Measurements from ENCODE around the gene OR2T3. TPM values are rescaled to one million over a fixed set of nuclear protein-coding genes. Genes with fewer than 3 reads are reported as not detected.
"Not testable (repeated sequence)": the region's sequence is repeated elsewhere in the genome, so short reads cannot be mapped to it uniquely, and the experiment has no call there.

OR2T3 gene
- polyA plus RNA-seq, 1 of the 3 experiments (the other 2 are of a cell fraction), result not detected

- POLR2A ChIA-PET; H3K9me2 ChIP-seq; H3F3A ChIP-seq (replicated peaks; ENCODE audit: insufficient read depth); H3K27me3 ChIP-seq (ENCODE audit: insufficient read depth); H3K9me3 ChIP-seq; H3K79me2 ChIP-seq (ENCODE audit: insufficient read depth); H2AFZ ChIP-seq (ENCODE audit: low read depth); H3K4me1 ChIP-seq (ENCODE audit: control insufficient read depth in 1 of 2, insufficient read depth in 2 of 2, low read depth in 1 of 2, low read length in 1 of 2); H4K20me1 ChIP-seq (ENCODE audit: insufficient read depth); H3K4me3 ChIP-seq (ENCODE audit: low read depth in 2 of 2, low read length in 1 of 2); CTCF ChIA-PET; H3K4me2 ChIP-seq; DNase-seq; H3K27ac ChIP-seq (ENCODE audit: low read depth in 2 of 2, low read length in 1 of 2); H3K9ac ChIP-seq; H3K36me3 ChIP-seq (replicated peaks in 1 of 2; ENCODE audit: control insufficient read depth in 1 of 2, insufficient read depth in 2 of 2, low read length in 1 of 2): not testable (repeated sequence)
Measured at GRCh38 chr1:248510217-248510616, 37.1 kb downstream of the OR2T3 start.

- no peaks in the 10 kb centered on the region for H3F3A ChIP-seq (replicated peaks; ENCODE audit: insufficient read depth)
- no peak overlapping the region for H3K4me2 ChIP-seq
- H3K36me3 ChIP-seq (replicated peaks in 1 of 2; ENCODE audit: control insufficient read depth in 1 of 2, insufficient read depth in 2 of 2, low read length in 1 of 2), result no peaks in the 10 kb centered on the region
- H3K27me3 ChIP-seq (ENCODE audit: insufficient read depth), result no peaks in the 10 kb centered on the region
- no peaks in the 10 kb centered on the region for H3K9me2 ChIP-seq
- 3% methylated on average over 6 of the region's 12 CpGs for WGBS (ENCODE audit: low lambda C conversion rate)
- no peak overlapping the region for H3K9ac ChIP-seq
- no peak for TF ChIP-seq RAD21 (IDR thresholded peaks at IDR 0.05; ENCODE audit: low read length)
- TF ChIP-seq USF1 (IDR thresholded peaks at IDR 0.05; ENCODE audit: borderline replicate concordance, low read depth), result no peak
- no peak for TF ChIP-seq EP300 (IDR thresholded peaks at IDR 0.05; ENCODE audit: borderline replicate concordance in 1 of 2, low read depth in 1 of 2, low read length in 1 of 2)
- no peak for TF ChIP-seq SIN3A (IDR thresholded peaks at IDR 0.05; ENCODE audit: borderline replicate concordance, low read depth, low read length)
- TF ChIP-seq SMC3 (IDR thresholded peaks at IDR 0.05; ENCODE audit: low read depth, low read length), result no peak
- TF ChIP-seq CHD2 (IDR thresholded peaks at IDR 0.05; ENCODE audit: low read length, partially characterized antibody), result no peak
- TF ChIP-seq TCF12 (IDR thresholded peaks at IDR 0.05), result no peak
- TF ChIP-seq NFIC (IDR thresholded peaks at IDR 0.05; ENCODE audit: borderline replicate concordance), result no peak
- no peak for TF ChIP-seq REST (IDR thresholded peaks at IDR 0.05; ENCODE audit: low read depth, low read length)
- no peak for TF ChIP-seq JUND (IDR thresholded peaks at IDR 0.05)
- TF ChIP-seq POLR2AphosphoS5 (IDR thresholded peaks at IDR 0.05; ENCODE audit: low read depth, low read length), result no peak
- TF ChIP-seq FOXJ3 (CRISPR knock-in tag; IDR thresholded peaks at IDR 0.05), result no peak
- no peak for TF ChIP-seq GATA2 (CRISPR knock-in tag; IDR thresholded peaks at IDR 0.05)
- no peak for TF ChIP-seq ELF1 (IDR thresholded peaks at IDR 0.05)
- TF ChIP-seq RXRA (IDR thresholded peaks at IDR 0.05; ENCODE audit: borderline replicate concordance, low read depth), result no peak
- TF ChIP-seq MAX (IDR thresholded peaks at IDR 0.05; ENCODE audit: low read depth), result no peak
- TF ChIP-seq PBX3 (IDR thresholded peaks at IDR 0.05), result no peak
- TF ChIP-seq YY1 (IDR thresholded peaks at IDR 0.05; ENCODE audit: low read depth), result no peak
- TF ChIP-seq FOXM1 (IDR thresholded peaks at IDR 0.05; ENCODE audit: low read depth), result no peak
- no peak for TF ChIP-seq TEAD4 (IDR thresholded peaks at IDR 0.05; ENCODE audit: borderline replicate concordance, insufficient read depth)
- POLR2A ChIA-PET, result no interaction called here
- no peaks in the 10 kb centered on the region for H3K9me3 ChIP-seq
- no peak overlapping the region for H3K4me3 ChIP-seq (ENCODE audit: low read depth in 2 of 2, low read length in 1 of 2)
- H3K4me1 ChIP-seq (ENCODE audit: control insufficient read depth in 1 of 2, insufficient read depth in 2 of 2, low read depth in 1 of 2, low read length in 1 of 2), result no peaks in the 10 kb centered on the region
- DNase-seq, result no peak
- H4K20me1 ChIP-seq (ENCODE audit: insufficient read depth), result no peaks in the 10 kb centered on the region
- no peak overlapping the region for H2AFZ ChIP-seq (ENCODE audit: low read depth)
- no peak overlapping the region for H3K27ac ChIP-seq (ENCODE audit: low read depth in 2 of 2, low read length in 1 of 2)
- CTCF ChIA-PET, result no interaction called here
- no peaks in the 10 kb centered on the region for H3K79me2 ChIP-seq (ENCODE audit: insufficient read depth)
Measured at GRCh38 chr1:248521856-248522255, 48.7 kb downstream of the OR2T3 start.
